A673 (cell line): ENCODE data around the gene FHL2.

Experiments used
- EZH2 ChIP-seq: fragments of 200-600 bp; sonication (generic); IDR thresholded peaks from 2 replicates; pipeline ENCODE4 v1.6.1; 2017; ENCODE audit warnings: borderline replicate concordance, low read depth, mild to moderate bottlenecking, mixed read lengths, antibody characterized with exemption, low read length; ENCODE audit not compliant: poor library complexity, severe bottlenecking
- TF ChIP-seq, protein P1 (sequence below): fragments of 300-800, 200-600 bp; sonication (generic); conservative IDR thresholded peaks from 2 replicates; pipeline ENCODE4 v1.5.1; 2017; ENCODE audit warnings: low read depth, mild to moderate bottlenecking, antibody characterized with exemption, low read length, moderate library complexity, mixed read lengths

GRCh38 chr2:105371156-105371555 is 27.7 kb downstream of the FHL2 start:
- TF ChIP-seq, protein P1, sequence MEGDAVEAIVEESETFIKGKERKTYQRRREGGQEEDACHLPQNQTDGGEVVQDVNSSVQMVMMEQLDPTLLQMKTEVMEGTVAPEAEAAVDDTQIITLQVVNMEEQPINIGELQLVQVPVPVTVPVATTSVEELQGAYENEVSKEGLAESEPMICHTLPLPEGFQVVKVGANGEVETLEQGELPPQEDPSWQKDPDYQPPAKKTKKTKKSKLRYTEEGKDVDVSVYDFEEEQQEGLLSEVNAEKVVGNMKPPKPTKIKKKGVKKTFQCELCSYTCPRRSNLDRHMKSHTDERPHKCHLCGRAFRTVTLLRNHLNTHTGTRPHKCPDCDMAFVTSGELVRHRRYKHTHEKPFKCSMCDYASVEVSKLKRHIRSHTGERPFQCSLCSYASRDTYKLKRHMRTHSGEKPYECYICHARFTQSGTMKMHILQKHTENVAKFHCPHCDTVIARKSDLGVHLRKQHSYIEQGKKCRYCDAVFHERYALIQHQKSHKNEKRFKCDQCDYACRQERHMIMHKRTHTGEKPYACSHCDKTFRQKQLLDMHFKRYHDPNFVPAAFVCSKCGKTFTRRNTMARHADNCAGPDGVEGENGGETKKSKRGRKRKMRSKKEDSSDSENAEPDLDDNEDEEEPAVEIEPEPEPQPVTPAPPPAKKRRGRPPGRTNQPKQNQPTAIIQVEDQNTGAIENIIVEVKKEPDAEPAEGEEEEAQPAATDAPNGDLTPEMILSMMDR: no peak
- TF ChIP-seq EZH2: no peak
